ENCODE data around the gene MORN2. TPM values are rescaled to one million over a fixed set of nuclear protein-coding genes. Genes with fewer than 3 reads are reported as not detected.

MORN2 gene
- total RNA-seq, 1 donor from 2014 or later = 16.7 TPM

DNA sequence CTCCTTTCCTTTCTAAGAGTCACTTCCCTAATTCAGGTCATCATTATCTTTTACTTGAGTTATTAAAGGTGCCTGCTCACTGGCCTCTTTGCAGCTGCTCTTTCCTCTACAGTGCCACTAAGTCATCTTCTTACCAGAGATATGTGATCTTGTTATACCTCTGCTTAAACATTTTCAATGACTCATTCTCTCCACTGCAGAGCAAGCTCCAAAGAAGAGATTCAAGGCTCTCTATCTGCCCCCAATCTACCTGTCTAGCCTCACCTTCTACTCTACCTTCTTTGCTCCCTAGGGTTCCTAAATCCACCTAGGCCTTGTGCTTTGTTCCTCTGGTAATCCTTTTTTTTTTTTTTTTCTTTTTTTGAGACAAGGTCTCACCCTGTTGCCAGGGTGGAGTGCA, 17.0 kb downstream of the MORN2 start:
- DNase-seq = no peak

DNA sequence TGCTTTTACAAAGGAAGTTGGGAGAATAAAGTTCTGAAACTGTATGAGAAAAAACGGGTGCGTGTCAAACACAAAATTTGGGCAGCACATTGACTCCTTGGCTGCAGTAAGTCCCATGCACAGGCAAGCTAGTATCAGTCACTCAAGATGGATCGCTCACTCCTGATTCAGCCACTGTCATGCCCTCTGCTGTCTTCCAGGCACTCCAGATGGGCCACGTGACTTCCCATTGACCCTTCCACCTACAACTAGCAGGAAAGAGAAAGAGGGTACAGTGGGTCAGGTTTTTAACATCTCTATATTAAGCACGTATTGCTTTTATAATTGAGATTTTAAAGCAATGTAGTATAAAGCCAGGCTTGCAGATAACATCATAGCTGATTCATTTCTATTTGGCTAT, 22.5 kb downstream of the MORN2 start:
- DNase-seq = no peak

DNA sequence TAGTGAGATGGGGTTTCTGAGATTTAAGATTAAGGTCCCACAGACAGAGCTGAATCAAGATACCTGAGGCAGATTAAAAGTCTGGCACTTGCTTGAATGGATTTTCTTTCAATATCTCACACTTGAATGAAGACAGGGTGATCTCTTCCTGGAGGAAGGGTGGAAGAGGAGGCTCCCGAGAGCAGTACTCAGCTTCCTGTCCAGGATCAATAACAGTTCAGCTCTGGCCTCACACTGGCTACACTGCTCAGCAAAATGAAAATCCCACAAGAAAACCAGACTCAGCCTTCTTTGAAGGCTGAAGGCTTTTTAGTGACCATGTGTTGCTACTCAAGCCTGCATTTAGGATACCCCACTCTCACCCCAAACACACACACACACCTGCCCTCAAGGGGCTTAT, 24.9 kb downstream of the MORN2 start:
- DNase-seq = no peak

DNA sequence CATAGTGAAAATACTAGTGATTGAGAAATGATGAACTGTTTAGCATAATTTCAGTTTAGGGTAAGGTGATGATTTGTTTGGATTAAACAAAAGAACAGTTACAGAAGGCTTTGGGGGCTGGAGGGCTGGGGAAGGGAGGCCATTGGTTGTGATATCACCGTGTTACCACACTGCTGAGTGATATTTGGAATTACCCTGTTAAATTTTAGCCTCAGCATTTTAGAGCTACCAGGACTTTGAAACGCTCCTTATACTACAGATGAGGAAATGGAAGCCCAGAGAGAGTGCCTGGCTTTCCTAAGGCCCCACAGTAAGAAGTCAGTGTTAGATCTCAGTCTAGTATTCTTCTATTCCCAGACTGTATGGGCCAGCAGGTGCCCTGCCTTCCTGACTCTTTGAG, 29.5 kb downstream of the MORN2 start:
- DNase-seq = no peak

- DNase-seq = no peak
Observed at GRCh38 chr2:38907242-38907641, 31.5 kb downstream of the MORN2 start.

GRCh38 chr2:38907743-38908562, 32.2 kb downstream of the MORN2 start:
- no peak for DNase-seq

GRCh38 chr2:38909872-38910271, 34.1 kb downstream of the MORN2 start:
- DNase-seq = no peak

DNA sequence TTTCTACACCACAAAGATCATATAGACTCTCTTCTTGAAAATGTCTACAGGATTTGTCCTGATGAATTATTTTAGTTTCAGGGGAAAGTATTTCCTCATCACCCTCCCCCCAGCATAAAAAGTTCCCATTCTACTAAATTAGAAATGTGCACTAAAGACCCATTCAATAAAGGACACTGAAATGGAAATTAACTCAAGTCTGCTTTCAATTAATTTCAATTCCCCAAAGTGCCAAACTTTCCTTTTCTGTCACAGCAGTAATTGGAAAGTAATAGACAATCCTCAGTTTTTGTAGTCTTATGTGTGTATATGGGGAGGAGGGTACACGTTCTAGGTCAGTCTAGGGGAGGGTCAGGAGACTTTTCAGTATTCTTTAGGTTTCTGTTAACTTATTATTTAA, 35.4 kb downstream of the MORN2 start:
- DNase-seq = no peak

- DNase-seq = no peak
Observed at GRCh38 chr2:38912619-38913018, 36.8 kb downstream of the MORN2 start.

GRCh38 chr2:38922389-38922788, 46.6 kb downstream of the MORN2 start:
- no peak for DNase-seq

GRCh38 chr2:38922902-38923301, 47.1 kb downstream of the MORN2 start:
- DNase-seq = no peak

- no peak for DNase-seq
Observed at GRCh38 chr2:38925982-38926381, 50.2 kb downstream of the MORN2 start.

GRCh38 chr2:38930600-38930999, 54.8 kb downstream of the MORN2 start:
- no peak for DNase-seq

Small RNA genes within 50 kb of the gene (small RNA-seq; reads per million reads assigned to genes)
- gene RNU6-851P = not detected

Other genes starting within 250 kb of the MORN2 start
- 3.6 TPM for gene GALM, start 209.9 kb upstream of the MORN2 start, total RNA-seq
- gene SRSF7, start 124.6 kb upstream of the MORN2 start, total RNA-seq = 133 TPM
- 13.4 TPM for gene GEMIN6, start 97.8 kb upstream of the MORN2 start, total RNA-seq
- gene DHX57, start within 50 bp of the MORN2 start, total RNA-seq = 46.5 TPM
- gene ARHGEF33, start 13.9 kb downstream of the MORN2 start, total RNA-seq = 3.9 TPM
- 32.1 TPM for gene SOS1, start 245.1 kb downstream of the MORN2 start, total RNA-seq